ENCODE data around the gene DMP1. TPM values are rescaled to one million over a fixed set of nuclear protein-coding genes. Genes with fewer than 3 reads are reported as not detected.

Gene DMP1
- total RNA-seq, 1 donor from 2014 or later: not detected

GRCh38 chr4:87654487-87655044 lies 4.5 kb downstream of the DMP1 start:
- Mint-ChIP-seq H3K4me1 (ENCODE audit: low read depth) (peaks cover 22% of the 10 kb centered on the region), H3K9me3 (ENCODE audit: low read depth) (peaks cover 3% of the 10 kb centered on the region), H3K27me3 (ENCODE audit: low read depth) (no peaks in the 10 kb centered on the region), H3K36me3 (ENCODE audit: low read depth) (no peaks in the 10 kb centered on the region), H3K4me3 (ENCODE audit: unreplicated experiment) (no peak overlapping the region), H3K27ac (ENCODE audit: unreplicated experiment) (no peak overlapping the region)
- TF ChIP-seq, protein P1, sequence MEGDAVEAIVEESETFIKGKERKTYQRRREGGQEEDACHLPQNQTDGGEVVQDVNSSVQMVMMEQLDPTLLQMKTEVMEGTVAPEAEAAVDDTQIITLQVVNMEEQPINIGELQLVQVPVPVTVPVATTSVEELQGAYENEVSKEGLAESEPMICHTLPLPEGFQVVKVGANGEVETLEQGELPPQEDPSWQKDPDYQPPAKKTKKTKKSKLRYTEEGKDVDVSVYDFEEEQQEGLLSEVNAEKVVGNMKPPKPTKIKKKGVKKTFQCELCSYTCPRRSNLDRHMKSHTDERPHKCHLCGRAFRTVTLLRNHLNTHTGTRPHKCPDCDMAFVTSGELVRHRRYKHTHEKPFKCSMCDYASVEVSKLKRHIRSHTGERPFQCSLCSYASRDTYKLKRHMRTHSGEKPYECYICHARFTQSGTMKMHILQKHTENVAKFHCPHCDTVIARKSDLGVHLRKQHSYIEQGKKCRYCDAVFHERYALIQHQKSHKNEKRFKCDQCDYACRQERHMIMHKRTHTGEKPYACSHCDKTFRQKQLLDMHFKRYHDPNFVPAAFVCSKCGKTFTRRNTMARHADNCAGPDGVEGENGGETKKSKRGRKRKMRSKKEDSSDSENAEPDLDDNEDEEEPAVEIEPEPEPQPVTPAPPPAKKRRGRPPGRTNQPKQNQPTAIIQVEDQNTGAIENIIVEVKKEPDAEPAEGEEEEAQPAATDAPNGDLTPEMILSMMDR (IDR thresholded peaks at IDR 0.05): no peak
- DNase-seq (ENCODE audit: low spot score): no peak

DNA sequence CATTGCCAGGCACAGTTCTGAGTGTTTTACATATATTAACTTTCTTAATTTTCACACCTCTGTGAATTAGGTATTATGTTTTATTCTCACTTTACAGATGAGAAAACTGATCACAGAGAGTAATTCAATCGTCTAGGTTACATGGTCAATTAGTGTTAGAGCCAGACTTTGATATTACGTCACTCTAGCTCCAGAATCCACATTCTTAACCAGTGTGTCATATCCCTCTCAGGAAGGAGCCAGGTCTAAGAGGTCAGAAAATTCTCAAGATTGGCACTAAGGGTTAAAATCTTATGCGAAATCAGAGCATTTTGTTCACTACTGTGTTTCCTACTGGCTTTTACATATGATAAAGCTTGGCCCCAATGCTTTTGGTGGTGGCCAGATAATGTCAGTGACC lies 7.4 kb downstream of the DMP1 start:
- H3K4me1 Mint-ChIP-seq (ENCODE audit: low read depth): peaks cover 26% of the 10 kb centered on the region
- no peak overlapping the region for H3K4me3 Mint-ChIP-seq (ENCODE audit: unreplicated experiment)
- H3K9me3 Mint-ChIP-seq (ENCODE audit: low read depth): peaks cover 3% of the 10 kb centered on the region
- no peaks in the 10 kb centered on the region for H3K36me3 Mint-ChIP-seq (ENCODE audit: low read depth)
- no peak for DNase-seq (ENCODE audit: low spot score)
- TF ChIP-seq, protein P1 (IDR thresholded peaks at IDR 0.05): no peak
- no peaks in the 10 kb centered on the region for H3K27me3 Mint-ChIP-seq (ENCODE audit: low read depth)
- H3K27ac Mint-ChIP-seq (ENCODE audit: unreplicated experiment): no peak overlapping the region

DNA sequence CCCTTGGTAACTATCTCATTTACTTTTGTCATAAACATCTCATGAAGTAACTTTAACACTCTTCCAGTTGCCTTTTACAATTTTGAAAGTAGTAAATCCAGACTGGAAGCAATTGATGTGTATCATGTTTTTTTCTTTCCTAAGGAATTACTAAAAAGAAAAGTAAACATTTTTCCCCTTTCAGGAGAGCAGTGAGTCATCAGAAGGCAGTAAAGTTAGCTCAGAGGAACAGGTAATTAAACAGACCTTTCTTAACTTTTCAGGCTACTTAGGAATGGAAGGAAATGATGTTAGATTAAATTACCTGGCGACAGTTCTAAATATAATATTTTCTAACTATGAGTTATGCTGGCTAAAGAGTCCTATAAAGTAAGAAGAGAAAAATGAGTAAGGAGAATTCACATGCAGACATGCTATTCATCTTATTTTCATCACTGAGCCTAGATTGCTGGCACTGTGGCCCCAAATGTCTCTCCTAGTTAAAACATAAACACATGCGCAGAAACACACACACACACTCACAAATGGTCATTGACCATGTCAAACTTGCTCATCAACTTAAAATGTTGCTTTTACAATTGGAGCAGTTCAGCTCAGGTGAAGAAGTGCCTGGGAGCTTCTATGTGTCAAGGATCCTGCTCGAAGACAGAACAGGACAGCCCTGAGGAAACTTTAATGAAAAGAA lies 9.3 kb downstream of the DMP1 start:
- TF ChIP-seq, protein P1 (IDR thresholded peaks at IDR 0.05): no peak
- no peak for DNase-seq (ENCODE audit: low spot score)
- Mint-ChIP-seq H3K36me3 (ENCODE audit: low read depth) (no peaks in the 10 kb centered on the region), H3K27me3 (ENCODE audit: low read depth) (no peaks in the 10 kb centered on the region), H3K27ac (ENCODE audit: unreplicated experiment) (no peak overlapping the region), H3K9me3 (ENCODE audit: low read depth) (peaks cover 3% of the 10 kb centered on the region), H3K4me1 (ENCODE audit: low read depth) (peaks cover 26% of the 10 kb centered on the region), H3K4me3 (ENCODE audit: unreplicated experiment) (no peak overlapping the region)

- Mint-ChIP-seq H3K27me3 (ENCODE audit: low read depth) (no peaks in the 10 kb centered on the region), H3K4me3 (ENCODE audit: unreplicated experiment) (no peak overlapping the region), H3K36me3 (ENCODE audit: low read depth) (no peaks in the 10 kb centered on the region), H3K27ac (ENCODE audit: unreplicated experiment) (no peak overlapping the region), H3K9me3 (ENCODE audit: low read depth) (no peaks in the 10 kb centered on the region), H3K4me1 (ENCODE audit: low read depth) (peaks cover 17% of the 10 kb centered on the region)
- DNase-seq (ENCODE audit: low spot score): no peak
- TF ChIP-seq, protein P1 (IDR thresholded peaks at IDR 0.05): no peak
Measured at GRCh38 chr4:87662871-87663270, 12.8 kb downstream of the DMP1 start.

DNA sequence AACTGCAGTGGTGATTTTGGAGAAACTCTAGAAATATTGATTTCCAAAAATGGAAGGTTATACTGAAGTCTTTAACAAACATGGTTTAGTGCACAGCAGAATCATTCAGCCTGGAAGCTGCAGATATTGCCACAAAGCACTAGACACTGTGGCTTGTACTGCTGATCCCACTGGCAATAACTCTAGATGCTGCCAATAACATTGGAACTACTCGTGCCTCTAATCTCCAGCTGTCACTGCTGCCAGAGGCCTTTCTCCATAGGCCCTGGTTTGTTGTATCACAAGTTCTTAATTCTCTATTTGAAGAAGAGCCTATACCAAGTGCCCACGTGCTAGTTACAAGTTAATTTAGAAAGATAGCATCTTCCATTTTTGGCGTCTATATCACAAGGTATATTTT lies 19.3 kb downstream of the DMP1 start:
- H3K27me3 Mint-ChIP-seq (ENCODE audit: low read depth): no peaks in the 10 kb centered on the region
- no peaks in the 10 kb centered on the region for H3K4me1 Mint-ChIP-seq (ENCODE audit: low read depth)
- peaks cover 12% of the 10 kb centered on the region for H3K36me3 Mint-ChIP-seq (ENCODE audit: low read depth)
- H3K4me3 Mint-ChIP-seq (ENCODE audit: unreplicated experiment): no peak overlapping the region
- H3K27ac Mint-ChIP-seq (ENCODE audit: unreplicated experiment): no peak overlapping the region
- H3K9me3 Mint-ChIP-seq (ENCODE audit: low read depth): peaks cover 31% of the 10 kb centered on the region
- no peak for DNase-seq (ENCODE audit: low spot score)
- TF ChIP-seq, protein P1 (IDR thresholded peaks at IDR 0.05): no peak
